Activated CD4-positive, alpha-beta T cell treated with anti-CD3 and anti-CD28 coated beads, Interleukin-2, amount 50 U/mL, for 48 hours (primary cell): ENCODE measurements around the gene TOR1B.

Source experiments
- DNase-seq, 2 experiments: peaks; one replicate each; pipeline ENCODE4 v3.0.0-alpha.2; 2020

The TOR1B gene

GRCh38 chr9:129849901-129850300, 46.9 kb downstream of the TOR1B start:
- no peak for DNase-seq

DNA sequence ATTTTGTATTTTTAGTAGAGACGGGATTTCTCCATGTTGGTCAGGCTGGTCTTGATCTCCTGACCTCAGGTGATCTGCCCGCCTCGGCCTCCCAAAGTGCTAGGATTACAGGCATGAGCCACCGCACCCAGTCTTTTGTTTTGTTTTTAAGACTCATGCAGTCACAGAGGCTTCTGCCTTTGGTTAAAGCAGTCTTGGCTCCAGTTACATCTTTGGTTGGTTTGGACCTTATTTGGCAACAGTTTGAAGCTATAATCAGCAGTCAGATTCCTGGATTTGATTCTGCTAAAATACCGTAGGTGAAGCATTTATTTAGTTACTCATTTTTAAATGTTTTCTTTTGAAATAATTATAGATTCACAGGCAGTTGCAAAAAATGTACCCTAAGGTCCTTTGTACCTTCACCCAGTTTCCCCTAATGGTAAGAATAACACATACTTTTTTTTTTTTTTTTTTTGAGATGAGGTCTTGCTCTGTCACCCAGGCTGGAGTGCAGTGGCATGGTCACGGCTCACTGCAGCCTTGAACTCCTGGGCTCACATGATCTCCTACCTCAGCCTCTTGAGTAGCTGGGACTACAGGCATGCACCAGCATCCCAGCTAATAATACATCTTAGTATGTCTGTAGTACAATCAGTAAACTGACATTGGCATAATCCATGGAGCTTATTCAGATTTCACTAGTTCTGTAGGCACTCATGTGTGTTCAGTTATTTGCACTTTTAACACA, 48.0 kb downstream of the TOR1B start:
- no peak for DNase-seq

DNA sequence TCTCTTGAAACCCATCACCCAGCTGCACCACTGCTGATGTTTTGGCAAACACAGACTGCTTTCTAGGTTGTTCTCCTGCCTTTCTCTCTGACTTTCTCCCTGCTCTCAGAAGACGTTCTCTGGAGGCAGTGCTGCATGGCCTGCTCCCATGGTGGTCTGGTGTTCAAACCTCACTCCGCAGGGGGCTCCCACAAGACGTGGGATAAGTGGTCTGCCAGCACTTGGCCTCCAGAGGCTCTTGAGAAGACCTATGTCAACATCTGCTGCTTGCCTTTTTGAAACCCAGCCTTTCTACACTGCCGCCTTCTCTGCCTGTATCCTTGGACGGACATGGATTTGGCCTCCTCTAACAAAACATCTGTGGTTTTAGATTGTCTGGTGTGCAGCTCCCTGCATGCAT, 48.8 kb downstream of the TOR1B start:
- DNase-seq, result no peak

DNA sequence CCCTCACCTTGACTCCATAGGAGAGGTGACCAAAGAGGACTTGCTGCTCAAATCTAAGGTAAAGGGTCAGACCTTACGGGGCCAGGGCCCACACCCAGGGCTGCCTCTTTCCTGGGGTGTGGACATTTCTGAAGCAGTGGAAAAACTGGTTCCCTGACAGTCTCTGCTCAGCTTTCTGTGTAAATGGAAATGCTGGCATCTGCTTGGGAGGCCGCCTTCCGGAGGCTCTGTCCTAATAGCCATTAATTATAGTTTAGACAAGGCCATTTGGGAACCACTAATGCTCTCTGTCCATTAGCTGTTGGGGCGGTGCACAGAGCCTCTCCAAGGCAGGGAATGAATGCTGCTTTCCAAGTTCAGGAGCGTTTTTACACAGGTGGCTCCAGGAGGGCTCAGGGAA, 49.6 kb downstream of the TOR1B start:
- no peak for DNase-seq

GRCh38 chr9:129853614-129854013, 50.6 kb downstream of the TOR1B start:
- no peak for DNase-seq

GRCh38 chr9:129854588-129855110, 51.7 kb downstream of the TOR1B start:
- no peak for DNase-seq

GRCh38 chr9:129857207-129857606, 54.2 kb downstream of the TOR1B start:
- DNase-seq, result no peak

DNA sequence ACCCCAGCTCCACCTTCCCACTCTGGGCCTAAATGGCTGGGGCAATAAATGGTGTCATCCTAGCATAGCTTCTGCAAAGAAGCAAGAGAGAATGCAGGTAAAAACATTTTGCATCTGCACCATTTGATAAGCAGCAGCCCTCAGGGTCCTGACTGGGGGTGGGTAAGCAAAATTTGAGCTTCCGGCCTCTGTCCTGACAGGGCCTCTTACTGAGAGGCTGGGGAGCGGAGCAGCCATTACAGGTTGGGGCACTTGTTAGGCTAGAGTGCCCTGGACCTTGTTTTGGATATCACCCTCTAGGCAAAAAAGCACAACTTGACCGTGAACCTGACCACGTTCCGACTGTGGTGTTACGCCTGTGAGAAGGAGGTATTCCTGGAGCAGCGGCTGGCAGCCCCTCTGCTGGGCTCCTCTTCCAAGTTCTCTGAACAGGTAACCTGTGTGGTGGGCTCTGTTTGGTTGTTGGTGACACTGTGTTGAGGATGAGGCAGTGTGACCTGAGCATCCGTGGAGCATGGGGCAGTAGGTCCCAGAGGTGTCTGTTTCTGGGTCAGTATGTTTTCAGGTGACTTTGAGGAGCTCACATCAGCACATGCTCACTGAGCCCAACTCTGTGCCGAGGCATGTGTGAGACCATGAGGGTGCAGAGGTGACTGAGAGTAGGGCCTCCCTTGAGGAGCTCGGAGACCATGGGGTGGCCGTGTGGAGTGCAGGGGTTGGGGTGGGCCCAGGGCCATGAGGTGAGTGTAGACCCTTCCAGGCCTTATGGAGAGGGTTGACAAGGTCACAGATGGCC, 55.4 kb downstream of the TOR1B start:
- DNase-seq, result no peak
